ENCODE data around the gene KIF6.
A peak's percentile ranks its signal among the peaks of the same experiment; 100 is the strongest.
"Not testable (repeated sequence)": the region's sequence is repeated elsewhere in the genome, so short reads cannot be mapped to it uniquely, and the experiment has no call there.

KIF6 gene

GRCh38 chr6:39313526-39314272, 411.5 kb downstream of the KIF6 start:
- DNase-seq (ENCODE audit: low read depth) = no peak

- no peak for DNase-seq (ENCODE audit: low read depth)
Measured at GRCh38 chr6:39312912-39313525, 412.2 kb downstream of the KIF6 start.

- DNase-seq (ENCODE audit: low read depth) = no peak
Measured at GRCh38 chr6:39310542-39310941, 414.7 kb downstream of the KIF6 start.

GRCh38 chr6:39309942-39310531, 415.2 kb downstream of the KIF6 start:
- DNase-seq (ENCODE audit: low read depth) = peak; percentile 48

- no peak for DNase-seq (ENCODE audit: low read depth)
Measured at GRCh38 chr6:39307462-39307861, 417.7 kb downstream of the KIF6 start.

GRCh38 chr6:39304951-39305350, 420.3 kb downstream of the KIF6 start:
- no peak for DNase-seq (ENCODE audit: low read depth)

- no peak for DNase-seq (ENCODE audit: low read depth)
Measured at GRCh38 chr6:39303425-39304153, 421.6 kb downstream of the KIF6 start.

GRCh38 chr6:39302669-39303424, 422.4 kb downstream of the KIF6 start:
- peak; percentile 34 for DNase-seq (ENCODE audit: low read depth)

GRCh38 chr6:39302011-39302410, 423.2 kb downstream of the KIF6 start:
- DNase-seq (ENCODE audit: low read depth) = no peak

GRCh38 chr6:39301606-39302005, 423.6 kb downstream of the KIF6 start:
- DNase-seq (ENCODE audit: low read depth) = no peak

- no peak for DNase-seq (ENCODE audit: low read depth)
Measured at GRCh38 chr6:39300739-39301138, 424.5 kb downstream of the KIF6 start.

- DNase-seq (ENCODE audit: low read depth) = no peak
Measured at GRCh38 chr6:39298061-39298460, 427.1 kb downstream of the KIF6 start.

- peak; percentile 26 for DNase-seq (ENCODE audit: low read depth)
Measured at GRCh38 chr6:39296745-39297640, 428.2 kb downstream of the KIF6 start.

- DNase-seq (ENCODE audit: low read depth) = no peak
Measured at GRCh38 chr6:39295611-39296011, 429.6 kb downstream of the KIF6 start.

GRCh38 chr6:39294899-39295298, 430.3 kb downstream of the KIF6 start:
- DNase-seq (ENCODE audit: low read depth) = no peak

- no peak for DNase-seq (ENCODE audit: low read depth)
Measured at GRCh38 chr6:39294133-39294532, 431.1 kb downstream of the KIF6 start.

GRCh38 chr6:39292637-39293036, 432.6 kb downstream of the KIF6 start:
- no peak for DNase-seq (ENCODE audit: low read depth)

- DNase-seq (ENCODE audit: low read depth) = no peak
Measured at GRCh38 chr6:39289490-39289889, 435.7 kb downstream of the KIF6 start.

GRCh38 chr6:39287601-39288000, 437.6 kb downstream of the KIF6 start:
- DNase-seq (ENCODE audit: low read depth) = no peak

- DNase-seq (ENCODE audit: low read depth) = not testable (repeated sequence)
Measured at GRCh38 chr6:39286596-39286995, 438.6 kb downstream of the KIF6 start.

GRCh38 chr6:39282774-39283173, 442.4 kb downstream of the KIF6 start:
- no peak for DNase-seq (ENCODE audit: low read depth)
